SKM-1 (cell line): ENCODE measurements around the gene KLHL35.

ENCODE experiments used
- DNase-seq: peaks from one replicate; lab custom pipeline; 2025; ENCODE audit not compliant: unreplicated experiment; lab: John Stamatoyannopoulos, UW

The KLHL35 gene, protein sequence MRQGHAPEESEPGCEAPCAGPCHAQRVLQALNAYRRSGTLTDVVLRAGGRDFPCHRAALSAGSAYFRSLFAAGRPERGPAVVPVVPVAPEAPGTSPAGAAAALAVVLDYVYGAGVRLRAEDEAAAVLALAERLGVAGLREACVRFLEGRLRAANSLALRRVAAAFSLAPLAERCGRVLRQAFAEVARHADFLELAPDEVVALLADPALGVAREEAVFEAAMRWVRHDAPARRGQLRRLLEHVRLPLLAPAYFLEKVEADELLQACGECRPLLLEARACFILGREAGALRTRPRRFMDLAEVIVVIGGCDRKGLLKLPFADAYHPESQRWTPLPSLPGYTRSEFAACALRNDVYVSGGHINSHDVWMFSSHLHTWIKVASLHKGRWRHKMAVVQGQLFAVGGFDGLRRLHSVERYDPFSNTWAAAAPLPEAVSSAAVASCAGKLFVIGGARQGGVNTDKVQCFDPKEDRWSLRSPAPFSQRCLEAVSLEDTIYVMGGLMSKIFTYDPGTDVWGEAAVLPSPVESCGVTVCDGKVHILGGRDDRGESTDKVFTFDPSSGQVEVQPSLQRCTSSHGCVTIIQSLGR

DNA sequence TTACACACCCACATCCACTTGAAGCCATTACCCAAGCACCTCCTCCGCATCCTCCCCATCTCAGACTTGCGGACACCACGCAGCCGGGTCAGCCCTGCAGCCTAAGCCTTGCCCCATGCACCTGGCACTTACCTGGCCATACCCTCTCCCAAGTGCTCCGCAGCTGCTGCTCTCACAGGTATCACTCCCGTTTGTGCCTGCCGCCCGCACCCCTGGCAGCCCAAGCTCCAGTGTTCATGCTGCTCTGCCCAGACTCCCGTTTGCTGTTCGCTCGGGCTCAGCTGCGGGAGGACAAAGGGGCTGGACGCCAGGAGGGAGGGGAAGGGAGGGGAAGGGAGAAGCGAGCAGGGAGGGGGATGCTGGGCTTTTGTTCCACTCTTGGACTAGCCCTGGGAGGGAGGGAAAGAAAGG, at the start of gene KLHL35:
TSS of gene KLHL35 (minus strand) at position 293 of the 411 bp plus-strand sequence. CDS start 2,574 bp downstream, outside the sequence.
- DNase-seq = no peak

DNA sequence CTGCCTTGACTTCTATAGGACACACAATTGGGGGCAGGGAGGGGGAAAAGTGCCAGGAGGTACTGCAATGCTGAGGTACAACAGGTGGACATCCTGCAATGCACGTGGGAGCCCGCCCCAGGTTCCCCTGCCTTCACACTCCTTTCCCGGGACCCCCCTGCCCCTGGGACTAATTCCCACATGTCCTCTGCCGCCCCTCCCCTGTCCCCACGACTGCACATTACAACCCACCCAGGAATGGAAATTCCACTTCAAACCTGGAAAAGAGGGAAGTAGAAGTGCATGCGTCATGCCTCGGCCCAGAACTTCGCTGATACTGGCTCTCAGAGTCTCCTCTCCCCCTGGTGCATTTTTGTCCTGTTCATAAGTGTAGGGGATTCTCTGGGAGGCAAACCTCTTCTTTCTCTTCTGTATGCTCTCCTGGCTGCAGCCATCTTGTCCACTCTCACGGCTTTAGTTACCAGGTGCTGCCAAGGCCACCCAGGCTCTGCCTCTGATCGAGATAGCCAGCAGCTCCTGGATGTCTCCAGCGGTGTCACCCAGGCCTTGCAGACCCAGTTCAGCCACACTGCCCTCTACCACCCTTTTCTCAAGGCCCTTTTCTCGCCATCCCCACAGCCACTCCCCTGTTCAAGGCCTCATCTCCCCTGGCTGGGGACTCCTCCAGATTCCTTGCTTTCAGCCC, 49.1 kb upstream of the KLHL35 start:
- no peak for DNase-seq

DNA sequence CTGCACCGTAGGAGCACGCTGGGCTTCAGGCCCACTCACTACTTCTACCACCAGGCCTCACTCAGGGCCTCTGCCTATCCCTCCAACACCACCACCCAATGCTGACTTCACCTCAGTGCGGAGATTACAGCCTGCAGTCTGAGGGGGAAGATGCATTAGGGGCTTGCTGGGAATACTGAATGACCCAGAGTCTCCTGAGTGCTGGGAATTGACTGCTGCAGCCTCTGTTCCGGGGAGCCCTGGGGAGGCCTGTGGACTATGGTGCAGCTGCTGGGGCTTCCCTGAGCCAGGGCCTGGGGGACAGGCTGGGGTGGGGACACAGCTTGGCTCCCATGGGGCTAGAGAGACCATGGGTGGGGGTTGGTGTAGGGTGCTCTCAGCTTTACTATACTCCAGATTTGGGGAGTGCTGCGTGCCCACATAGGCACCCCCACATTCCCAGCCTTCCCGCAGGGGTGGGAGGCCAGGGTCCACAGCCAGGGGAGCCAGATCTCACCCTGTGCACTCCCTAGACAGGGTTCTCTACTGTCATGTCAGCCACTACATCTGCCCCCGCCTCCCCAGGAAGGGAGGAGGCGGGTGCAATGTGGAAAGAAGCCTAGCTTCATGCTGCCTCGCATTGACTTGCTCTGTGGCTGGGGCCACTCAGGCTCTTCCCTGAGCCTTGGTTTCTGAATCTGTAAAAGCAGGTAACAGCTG, 48.4 kb upstream of the KLHL35 start:
- DNase-seq = no peak

DNA sequence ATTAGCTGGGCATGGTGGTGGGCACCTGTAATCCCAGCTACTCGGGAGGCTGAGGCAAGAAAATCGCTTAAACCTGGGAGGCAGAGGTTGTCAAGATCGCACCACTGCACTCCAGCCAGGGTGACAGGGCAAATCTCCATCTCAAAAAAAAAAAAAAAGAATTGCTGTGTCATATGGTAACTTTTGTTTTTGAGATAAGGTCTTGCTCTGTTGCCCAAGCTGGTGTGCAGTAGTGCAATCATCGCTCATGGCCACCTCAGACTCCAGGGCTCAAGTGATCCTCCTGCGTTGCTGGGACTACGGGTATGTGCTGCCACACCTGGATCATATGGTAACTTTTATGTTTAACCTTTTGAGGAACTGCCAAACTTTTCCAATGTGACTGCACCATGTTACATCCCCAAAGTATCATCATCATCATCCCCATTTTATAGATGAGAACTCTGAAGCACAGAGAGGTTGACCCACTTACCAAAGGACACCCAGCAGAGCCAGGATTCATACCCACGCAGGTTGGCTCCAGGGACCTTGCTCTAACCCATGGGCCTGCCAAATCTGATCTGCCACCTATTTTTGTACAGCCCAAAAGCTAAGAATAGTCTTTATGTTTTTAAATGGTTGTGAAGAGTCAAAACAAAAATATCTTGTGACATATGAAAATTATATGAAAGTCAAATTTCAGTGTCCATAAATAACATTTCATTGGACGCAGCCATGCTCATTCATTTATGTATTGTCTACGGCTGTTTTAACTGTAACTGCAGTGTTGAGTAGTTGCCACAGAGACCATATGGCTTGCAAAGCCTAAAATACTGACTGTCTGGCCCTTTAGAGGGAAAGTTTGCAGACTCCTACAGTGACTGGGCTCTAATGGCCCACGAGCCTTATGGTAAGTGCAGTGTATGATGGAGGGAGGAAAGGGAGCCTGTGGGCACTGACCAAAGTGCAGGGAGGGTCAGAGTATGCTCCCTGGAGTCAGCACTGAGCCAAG, 47.5 kb upstream of the KLHL35 start:
- DNase-seq = no peak

DNA sequence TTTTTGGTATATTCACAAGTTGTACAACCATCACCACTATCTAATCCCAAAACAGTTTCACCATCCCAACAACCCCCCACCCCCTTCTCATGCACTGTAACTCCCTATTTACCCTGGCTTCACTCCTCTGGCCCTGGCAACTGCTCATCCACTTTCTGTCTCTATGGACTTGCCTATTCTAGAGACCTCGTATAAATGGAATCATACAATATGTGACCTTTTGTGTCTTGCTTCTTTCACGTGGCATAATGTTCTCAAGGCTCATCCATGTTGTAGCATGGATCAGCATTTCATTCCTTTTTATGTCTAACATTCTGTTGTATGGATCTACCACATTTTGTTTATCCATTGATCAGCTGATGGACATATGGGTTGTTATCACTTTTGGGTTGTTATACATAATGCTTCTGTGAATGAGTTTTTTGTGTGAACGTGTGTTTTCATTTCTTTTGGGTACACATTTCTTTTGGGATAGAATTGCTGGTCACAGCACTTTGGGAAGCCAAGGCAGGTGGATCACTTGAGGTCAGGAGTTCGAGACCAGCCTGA, 46.7 kb upstream of the KLHL35 start:
- no peak for DNase-seq

DNA sequence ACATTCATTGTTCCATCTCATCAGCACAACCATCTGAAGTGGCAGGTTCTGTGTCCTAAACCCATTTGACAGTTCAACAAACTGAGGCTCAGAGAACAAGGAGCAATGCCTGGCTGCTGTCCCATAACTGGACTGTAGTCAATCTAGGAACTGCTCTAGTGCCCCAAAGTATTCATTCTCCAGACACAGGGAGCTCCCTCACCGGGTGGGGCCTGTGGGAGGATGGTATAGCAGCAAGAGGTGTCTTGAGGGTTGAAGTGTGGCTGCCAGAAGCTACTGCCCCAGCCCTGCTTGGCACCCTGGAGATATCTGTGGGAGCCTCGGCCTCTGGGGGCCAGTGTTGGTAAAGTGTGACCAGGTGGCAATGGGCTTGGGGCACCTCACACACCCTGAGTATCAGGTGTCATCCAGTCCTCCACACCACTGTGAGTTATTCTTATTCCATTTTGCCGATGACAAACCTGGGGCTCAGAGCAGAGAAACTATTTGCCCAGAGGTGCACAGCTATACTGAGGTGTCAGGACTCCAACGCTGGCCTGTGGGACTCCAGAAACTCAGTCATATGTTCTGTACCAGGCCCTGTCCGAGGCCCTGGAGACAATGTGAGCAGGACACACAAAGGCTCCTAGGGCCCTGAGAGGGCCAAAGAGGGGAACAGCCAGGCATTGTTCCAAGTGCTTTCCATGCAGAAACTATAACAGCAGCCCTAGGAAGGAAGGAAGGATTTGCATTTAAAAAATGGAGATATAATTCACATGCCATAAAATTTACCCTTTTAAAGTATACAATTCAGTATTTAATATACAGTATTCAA, 46.0 kb upstream of the KLHL35 start:
- DNase-seq = no peak

DNA sequence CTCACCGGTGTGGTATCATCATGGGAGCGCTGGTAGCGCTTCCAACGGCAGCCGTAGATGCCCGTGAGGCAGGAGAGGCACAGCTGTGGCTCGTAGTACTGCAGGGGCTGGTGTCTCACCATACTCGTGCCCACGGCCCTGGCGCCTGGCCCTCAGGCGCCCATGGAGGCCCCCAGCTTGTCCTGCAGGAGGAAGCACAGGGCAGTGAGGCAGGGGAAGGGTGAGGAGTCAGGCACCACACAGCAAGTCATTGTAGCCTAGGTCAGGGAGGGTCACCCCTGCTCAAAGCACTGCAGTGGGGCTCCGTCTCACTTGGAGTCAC, 44.6 kb upstream of the KLHL35 start:
- no peak for DNase-seq

DNA sequence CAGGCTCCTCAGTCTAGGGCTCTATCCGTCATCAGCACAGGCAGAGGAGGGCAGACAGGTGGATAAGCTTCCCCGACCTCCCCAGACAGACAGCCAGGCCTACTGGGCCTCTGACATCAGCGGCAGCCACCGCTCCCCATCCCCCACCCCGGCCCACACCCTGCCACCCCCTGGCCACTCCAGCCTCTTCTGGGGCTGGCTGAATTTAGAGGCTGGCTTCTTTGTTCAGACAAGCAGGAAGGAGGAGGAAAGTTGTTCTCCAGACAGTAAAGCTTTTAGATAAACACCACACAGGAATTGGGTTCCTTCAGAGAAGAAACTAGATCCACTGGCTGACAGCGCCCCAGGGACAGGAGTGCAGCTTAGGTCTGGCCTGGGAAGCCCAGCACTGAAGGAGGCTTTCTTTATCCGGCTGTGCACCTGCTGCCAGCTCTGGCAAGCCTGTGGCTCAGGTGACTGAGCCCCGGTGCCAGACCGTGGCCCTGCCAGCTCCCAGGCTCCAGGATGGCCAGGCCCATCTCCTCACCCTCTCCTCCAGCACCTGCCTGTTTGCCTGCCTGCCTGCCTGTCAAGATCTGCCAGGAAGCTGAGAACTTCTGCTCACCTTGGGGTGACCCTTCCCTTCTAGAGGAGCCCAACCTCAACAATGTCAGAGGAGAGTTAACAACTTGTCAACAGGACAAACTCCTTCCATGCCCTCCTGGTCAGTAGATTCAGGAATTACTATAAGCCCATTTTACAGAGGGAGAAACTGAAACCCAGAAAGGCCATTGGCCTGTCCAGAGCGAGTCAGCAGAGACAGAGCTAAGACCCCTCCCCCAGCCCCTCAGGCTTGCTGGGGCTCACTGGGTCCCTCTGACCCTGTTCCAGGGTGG, 44.0 kb upstream of the KLHL35 start:
- DNase-seq = no peak

DNA sequence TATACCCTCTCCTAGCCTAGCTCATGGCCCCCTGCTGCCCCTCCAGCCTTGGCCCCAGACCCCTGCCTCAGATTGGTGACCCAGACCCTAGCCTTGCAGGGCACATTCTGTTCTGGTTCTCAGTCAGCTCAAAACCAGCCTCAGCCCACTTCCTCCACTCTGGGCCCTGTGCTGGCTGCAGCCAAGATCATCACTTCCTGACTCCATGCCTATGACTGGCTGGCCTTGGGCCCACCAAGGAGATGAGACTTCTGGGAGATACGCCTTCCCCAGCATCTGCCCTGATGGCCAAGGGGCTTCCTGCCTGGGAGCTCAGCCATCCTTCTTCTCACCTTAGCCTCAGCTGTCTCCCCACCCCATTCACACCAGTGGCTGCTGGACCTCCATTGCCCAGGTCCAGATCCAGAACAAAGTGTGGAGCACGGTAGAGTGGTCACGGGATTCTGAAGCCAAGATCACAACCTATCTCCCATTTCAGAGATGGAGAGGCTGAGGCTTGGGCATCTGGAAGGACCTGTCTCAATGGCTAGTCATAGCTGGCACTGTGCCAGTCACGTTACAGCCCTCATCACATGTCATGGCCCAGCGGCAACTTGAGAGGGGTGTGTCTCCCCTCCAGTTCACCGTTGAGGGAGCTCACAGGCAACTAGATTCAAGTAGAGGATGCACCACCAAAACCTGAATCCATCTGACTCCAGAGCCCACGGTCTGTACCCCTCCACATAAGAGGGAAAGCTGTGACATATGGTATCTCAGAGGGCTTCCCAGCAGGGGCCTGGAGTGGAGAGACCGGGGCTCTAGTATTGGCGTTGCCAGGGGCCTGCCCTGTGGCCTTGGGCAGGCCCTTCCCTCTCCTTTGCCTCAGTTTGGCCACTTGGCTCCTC, 43.0 kb upstream of the KLHL35 start:
- peak; percentile 31 for DNase-seq

DNA sequence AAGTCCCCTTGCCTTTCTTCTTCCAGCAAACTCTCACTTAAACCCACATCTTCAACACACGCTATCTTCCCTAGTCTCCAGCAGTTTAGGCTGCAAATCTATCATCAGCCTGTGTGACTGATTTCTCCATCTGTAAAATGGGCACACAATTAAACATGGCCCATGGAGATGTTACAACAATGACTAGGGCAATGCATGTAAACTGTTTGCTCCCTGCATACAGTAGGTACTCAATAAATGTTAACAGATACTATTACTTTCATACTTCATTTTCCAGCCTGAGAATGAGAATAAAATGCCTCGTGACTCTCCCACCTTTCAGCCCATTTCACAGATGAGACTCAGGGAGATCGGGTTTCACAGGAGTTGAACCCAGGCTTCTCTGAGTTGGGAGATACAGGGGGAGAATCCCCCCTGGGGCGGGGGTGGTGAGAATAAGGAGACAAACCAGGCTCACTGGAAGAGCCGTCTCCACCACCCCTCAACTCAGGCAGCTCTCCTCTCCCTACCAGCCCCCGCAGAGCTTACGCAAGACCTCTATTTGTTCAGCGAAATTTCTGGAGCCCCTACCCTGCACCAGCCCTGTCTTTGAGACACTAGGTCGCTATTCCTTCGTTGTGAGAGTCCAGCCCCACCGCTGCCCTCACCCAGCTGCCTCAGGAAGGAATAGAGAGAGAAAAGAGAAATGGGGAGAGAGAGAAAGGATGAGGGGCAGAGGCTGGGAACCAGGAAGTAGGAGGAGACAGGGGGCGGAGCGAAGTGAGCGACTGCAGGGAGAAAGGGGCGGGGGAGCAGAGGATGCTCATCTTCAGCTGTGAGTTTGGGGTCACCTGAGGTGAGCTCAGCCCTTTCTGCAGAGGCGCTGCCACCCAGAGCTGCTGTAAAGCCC, 42.1 kb upstream of the KLHL35 start:
- peak; percentile 86 for DNase-seq

DNA sequence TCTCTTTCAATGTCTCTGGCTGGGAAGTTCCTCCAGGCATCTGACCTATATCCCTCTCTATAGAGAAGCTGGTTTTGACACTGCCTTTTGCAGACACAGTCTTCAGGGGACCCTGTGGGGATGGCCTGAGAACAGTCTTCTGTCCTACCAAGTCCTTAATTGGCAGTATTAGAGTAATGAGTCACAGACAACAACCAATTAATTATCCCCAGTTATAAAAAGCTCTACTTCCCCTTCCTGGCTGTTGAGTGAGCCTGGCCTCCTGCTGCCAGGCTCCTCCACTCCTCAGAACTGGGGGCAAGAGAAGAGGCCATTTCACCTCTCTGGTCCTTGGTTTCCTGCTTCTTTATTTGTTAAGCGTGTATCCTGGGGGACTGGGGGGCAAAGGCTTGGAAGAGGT, 41.2 kb upstream of the KLHL35 start:
- DNase-seq = peak; percentile 16

DNA sequence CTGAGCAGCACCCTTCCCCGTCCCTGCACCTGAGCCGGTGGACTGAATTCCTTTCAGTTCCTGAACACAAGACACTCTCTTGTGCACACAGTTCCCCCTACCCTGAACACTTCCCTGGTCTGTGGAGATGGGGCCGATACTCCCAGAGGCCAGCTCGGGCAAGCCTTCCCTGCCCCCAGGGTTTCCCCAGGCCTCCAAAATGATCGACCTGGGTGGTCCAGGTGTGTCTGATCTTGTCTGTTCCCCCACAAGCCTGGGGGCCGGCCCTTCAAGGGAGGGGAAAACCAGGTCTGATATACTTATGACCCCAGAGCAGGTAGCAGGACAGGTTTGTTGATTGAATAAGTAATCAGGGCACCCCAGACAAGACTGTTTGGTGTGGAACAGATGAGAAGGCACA, 40.7 kb upstream of the KLHL35 start:
- DNase-seq = no peak

DNA sequence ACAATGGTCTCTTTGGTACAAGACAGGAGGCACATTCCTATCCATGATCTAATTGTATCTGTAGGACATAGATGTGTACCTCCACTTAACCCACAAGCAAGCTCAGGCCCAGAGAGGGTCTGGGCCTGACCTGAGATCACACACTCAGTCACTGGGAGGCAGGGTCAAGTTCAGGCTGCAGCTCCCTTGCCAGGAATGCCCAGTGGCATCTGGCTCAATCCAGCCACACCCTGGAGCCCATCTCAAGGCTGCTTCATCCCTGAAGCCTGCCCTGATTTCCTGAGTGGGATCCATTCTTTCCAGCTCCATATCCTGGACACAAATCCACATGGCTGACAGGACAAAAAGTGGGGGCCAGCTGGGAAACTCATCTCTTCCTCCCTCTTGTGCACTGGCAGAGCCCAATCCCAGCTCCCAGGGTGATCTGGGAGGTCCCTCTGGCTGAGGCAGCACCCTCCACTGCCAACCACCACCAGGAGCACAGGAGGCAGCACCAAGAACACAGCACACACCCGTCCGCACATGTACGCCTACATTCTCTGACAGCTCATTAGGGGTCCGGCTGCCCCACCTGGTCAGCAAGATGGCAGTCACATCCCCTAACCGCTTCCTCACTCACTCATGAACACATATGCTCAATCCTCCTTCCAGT, 39.2 kb upstream of the KLHL35 start:
- DNase-seq = no peak

DNA sequence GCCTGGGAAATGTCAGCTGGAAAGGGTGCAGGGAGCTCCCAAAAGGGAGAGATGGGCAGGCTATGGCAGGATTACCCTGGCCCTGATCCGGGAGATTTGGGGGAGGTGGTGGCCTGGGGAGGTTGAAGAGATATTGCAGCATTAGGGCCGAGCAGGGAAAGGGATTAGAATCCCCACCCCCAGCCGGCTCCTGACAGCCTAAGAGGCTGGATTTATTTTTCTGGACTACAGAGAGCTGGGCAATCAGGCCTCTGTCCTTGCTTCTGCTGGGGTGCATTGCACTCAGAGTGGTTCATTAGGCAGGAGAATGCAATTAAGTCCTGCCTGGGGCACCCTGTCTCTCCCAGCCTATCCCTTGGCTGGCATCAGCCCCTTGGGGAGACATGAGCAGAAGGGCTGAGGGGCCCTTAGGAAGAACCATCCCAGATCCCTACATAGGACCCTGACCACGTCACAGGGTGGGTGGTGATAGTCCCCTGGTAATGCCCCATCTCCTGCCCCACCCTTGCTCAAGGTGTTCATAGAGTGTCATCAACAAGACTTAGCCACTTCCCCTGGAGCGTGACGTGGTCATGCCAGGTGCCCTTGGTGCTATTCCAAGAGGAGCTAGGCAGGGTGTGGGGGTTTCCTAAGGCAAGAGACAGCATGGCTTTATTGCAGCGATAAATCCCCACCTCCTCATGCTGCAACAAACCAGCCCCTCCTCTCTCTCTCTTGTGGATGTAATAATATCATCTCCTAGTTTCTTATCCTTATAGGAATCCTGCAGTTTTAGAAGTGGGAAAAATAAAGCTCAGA, 38.4 kb upstream of the KLHL35 start:
- no peak for DNase-seq

DNA sequence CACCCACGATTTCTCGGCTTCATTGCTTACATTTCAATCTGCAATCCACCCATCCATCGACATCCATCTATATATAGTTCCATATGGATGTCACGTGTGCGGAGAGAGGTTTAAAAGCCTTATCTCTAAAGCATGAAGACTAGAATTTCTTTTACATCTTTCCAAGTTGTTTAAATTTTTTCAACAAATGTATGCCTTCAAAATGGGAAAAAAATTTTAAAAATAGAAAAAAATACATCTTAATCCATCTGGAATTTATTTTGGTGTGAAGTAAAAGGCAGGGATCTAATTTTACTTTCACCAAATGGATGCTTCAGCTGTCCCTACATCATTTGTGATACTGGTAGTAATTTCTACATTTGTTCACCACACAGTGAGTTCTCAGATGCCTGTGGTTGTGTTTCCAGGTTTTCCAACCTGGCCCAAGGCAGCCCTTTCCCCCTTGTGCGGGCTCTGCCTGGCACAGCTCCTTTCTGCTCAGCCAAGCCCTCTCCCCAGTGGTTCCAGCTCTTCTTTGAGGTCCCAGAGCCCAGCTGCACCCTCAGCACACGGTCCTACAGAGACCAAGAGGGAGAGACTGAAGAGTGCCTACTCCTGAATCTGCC, 37.6 kb upstream of the KLHL35 start:
- DNase-seq = no peak
